ENCODE results near the gene ANGEL1.

ANGEL1 gene

GRCh38 chr14:76828339-76829012, 15.8 kb upstream of the ANGEL1 start:
- TF ChIP-seq GABPA (IDR thresholded peaks at IDR 0.05; ENCODE audit: low read depth) (no peak), POLR2AphosphoS5 (IDR thresholded peaks at IDR 0.05; ENCODE audit: low read depth) (no peak), CTCF (IDR thresholded peaks at IDR 0.05; ENCODE audit: insufficient read depth, low read length) (no peak), SPI1 (IDR thresholded peaks at IDR 0.05; ENCODE audit: borderline replicate concordance, low read depth) (no peak)
- TF ChIP-seq, protein P1, sequence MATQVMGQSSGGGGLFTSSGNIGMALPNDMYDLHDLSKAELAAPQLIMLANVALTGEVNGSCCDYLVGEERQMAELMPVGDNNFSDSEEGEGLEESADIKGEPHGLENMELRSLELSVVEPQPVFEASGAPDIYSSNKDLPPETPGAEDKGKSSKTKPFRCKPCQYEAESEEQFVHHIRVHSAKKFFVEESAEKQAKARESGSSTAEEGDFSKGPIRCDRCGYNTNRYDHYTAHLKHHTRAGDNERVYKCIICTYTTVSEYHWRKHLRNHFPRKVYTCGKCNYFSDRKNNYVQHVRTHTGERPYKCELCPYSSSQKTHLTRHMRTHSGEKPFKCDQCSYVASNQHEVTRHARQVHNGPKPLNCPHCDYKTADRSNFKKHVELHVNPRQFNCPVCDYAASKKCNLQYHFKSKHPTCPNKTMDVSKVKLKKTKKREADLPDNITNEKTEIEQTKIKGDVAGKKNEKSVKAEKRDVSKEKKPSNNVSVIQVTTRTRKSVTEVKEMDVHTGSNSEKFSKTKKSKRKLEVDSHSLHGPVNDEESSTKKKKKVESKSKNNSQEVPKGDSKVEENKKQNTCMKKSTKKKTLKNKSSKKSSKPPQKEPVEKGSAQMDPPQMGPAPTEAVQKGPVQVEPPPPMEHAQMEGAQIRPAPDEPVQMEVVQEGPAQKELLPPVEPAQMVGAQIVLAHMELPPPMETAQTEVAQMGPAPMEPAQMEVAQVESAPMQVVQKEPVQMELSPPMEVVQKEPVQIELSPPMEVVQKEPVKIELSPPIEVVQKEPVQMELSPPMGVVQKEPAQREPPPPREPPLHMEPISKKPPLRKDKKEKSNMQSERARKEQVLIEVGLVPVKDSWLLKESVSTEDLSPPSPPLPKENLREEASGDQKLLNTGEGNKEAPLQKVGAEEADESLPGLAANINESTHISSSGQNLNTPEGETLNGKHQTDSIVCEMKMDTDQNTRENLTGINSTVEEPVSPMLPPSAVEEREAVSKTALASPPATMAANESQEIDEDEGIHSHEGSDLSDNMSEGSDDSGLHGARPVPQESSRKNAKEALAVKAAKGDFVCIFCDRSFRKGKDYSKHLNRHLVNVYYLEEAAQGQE (IDR thresholded peaks at IDR 0.05; ENCODE audit: insufficient replicate concordance, low read depth): no peak
- no peak overlapping the region for H3K27ac ChIP-seq (replicated peaks)
- no peaks in the 10 kb centered on the region for H3K27me3 ChIP-seq (ENCODE audit: insufficient read depth, poor library complexity, severe bottlenecking)
- DNase-seq (ENCODE audit: low read depth in 1 of 2, low spot score in 1 of 2): no peak
- no peak overlapping the region for H3K4me3 ChIP-seq (replicated peaks; ENCODE audit: insufficient read depth, low read length)

DNA sequence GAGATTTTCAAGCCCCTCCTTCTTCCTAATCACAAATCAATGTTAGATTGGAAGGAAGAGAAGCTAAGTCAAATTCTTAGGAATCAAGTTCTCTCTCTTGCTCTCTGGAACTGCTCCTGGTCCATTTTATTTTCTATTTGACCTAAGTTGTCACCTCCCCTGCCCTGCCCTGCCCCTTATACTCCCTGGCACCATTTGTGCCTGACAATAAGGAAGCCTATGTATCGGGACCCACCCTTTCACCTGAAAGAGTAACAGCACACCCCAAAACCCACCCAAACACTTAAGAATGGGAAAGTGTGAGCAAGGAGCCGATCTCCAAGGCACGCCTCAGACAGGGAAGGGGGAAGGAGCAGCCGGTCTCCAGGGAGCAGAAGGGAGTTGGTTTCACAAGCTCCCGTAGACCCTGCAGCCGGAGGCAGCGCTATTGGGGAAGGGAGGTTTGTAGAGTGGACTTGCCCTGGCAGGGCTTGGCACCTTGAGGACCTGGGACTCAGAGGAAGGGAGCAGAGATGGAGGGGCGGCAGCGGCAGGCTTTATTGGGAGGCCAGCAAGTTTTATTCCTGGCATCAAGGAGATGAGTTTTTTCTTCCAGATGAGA, 15.1 kb upstream of the ANGEL1 start:
- DNase-seq (ENCODE audit: low read depth in 1 of 2, low spot score in 1 of 2): no peak
- Histone ChIP-seq H3K27ac (replicated peaks) (no peak overlapping the region), H3K27me3 (ENCODE audit: insufficient read depth, poor library complexity, severe bottlenecking) (no peaks in the 10 kb centered on the region), H3K4me3 (replicated peaks; ENCODE audit: insufficient read depth, low read length) (no peak overlapping the region)
- TF ChIP-seq POLR2AphosphoS5 (IDR thresholded peaks at IDR 0.05; ENCODE audit: low read depth): no peak
- no peak for TF ChIP-seq GABPA (IDR thresholded peaks at IDR 0.05; ENCODE audit: low read depth)
- TF ChIP-seq, protein P1 (IDR thresholded peaks at IDR 0.05; ENCODE audit: insufficient replicate concordance, low read depth): no peak
- no peak for TF ChIP-seq CTCF (IDR thresholded peaks at IDR 0.05; ENCODE audit: insufficient read depth, low read length)
- no peak for TF ChIP-seq SPI1 (IDR thresholded peaks at IDR 0.05; ENCODE audit: borderline replicate concordance, low read depth)

DNA sequence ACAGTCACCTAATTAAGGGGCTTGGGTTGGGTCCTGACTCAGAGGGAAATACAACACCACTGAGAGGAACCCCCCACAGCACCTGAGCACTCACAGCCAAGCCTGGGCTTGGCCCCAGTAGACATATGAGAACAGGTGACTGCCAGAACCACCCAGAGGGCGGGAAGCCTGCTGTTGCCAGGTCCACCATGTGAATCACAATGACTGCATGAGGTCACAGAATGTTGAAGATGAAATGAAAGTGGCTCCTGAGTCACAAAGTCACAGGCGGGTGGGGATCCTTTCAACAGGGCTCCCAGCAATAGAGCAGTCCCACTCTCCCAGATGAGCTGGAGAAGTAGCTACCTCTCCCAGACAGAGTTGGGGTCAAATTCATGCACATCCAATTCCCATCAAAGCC, 13.4 kb upstream of the ANGEL1 start, which contains the start of gene LRRC74A:
Gene LRRC74A (plus strand): TSS at position 287 of the 400 bp plus-strand sequence. CDS start 290 bp downstream, outside the sequence.
- Histone ChIP-seq H3K27me3 (ENCODE audit: insufficient read depth, poor library complexity, severe bottlenecking) (no peaks in the 10 kb centered on the region), H3K27ac (replicated peaks) (no peak within 1 kb of the TSS), H3K4me3 (replicated peaks; ENCODE audit: insufficient read depth, low read length) (no peak within 1 kb of the TSS)
- TF ChIP-seq POLR2AphosphoS5 (IDR thresholded peaks at IDR 0.05; ENCODE audit: low read depth) (no peak), CTCF (IDR thresholded peaks at IDR 0.05; ENCODE audit: insufficient read depth, low read length) (no peak), GABPA (IDR thresholded peaks at IDR 0.05; ENCODE audit: low read depth) (no peak), SPI1 (IDR thresholded peaks at IDR 0.05; ENCODE audit: borderline replicate concordance, low read depth) (no peak)
- TF ChIP-seq, protein P1 (IDR thresholded peaks at IDR 0.05; ENCODE audit: insufficient replicate concordance, low read depth): no peak
- no peak for DNase-seq (ENCODE audit: low read depth in 1 of 2, low spot score in 1 of 2)
